Measurements from ENCODE around the gene ALOX12.

DNA sequence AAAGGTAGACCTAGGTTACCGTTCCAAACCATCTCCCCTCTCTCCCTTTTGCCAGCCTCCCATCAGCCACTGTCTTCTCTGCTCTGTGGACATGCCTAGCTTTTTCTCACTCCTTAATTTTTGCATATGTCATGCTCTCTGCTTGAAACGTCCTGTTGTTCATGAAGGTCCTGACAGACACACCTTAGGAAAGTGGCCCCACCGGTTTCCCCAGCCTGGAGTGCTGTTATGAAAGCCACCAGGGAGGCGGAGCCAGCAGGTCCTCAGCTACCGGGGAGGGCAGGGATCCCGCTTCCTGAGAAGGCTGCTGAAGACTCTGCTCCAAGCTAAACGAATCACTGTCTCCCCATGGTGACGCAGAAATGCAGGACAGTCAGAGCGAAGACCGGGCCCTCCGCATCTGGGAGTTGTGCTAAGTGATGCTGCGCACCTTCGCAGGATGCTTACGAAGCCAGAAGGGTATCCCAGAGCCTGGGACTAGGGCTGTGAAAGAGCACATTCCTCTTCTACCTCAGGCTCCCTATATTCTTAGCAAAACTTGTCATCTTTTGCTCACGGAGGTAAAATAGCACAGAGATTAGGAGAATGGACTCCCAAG, 50.4 kb downstream of the ALOX12 start:
- TF ChIP-seq POLR2A (IDR thresholded peaks at IDR 0.05) (peak; percentile 14), EP300 (IDR thresholded peaks at IDR 0.05; ENCODE audit: low read depth) (no peak), POLR2AphosphoS5 (IDR thresholded peaks at IDR 0.05) (peak in 1 of 3 donors; percentile 49)
- TF ChIP-seq, protein P1, sequence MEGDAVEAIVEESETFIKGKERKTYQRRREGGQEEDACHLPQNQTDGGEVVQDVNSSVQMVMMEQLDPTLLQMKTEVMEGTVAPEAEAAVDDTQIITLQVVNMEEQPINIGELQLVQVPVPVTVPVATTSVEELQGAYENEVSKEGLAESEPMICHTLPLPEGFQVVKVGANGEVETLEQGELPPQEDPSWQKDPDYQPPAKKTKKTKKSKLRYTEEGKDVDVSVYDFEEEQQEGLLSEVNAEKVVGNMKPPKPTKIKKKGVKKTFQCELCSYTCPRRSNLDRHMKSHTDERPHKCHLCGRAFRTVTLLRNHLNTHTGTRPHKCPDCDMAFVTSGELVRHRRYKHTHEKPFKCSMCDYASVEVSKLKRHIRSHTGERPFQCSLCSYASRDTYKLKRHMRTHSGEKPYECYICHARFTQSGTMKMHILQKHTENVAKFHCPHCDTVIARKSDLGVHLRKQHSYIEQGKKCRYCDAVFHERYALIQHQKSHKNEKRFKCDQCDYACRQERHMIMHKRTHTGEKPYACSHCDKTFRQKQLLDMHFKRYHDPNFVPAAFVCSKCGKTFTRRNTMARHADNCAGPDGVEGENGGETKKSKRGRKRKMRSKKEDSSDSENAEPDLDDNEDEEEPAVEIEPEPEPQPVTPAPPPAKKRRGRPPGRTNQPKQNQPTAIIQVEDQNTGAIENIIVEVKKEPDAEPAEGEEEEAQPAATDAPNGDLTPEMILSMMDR (IDR thresholded peaks at IDR 0.05): peak in 1 of 5 experiments; percentile 54
